Natural killer cell (primary cell): Measurements from ENCODE around the gene PRR5L. TPM values are rescaled to one million over a fixed set of nuclear protein-coding genes. Genes with fewer than 3 reads are reported as not detected.
A peak's percentile ranks its signal among the peaks of the same experiment; 100 is the strongest.

Experiments
- ATAC-seq, 3 donors: fragments of 150-1000 bp in 2 of 3; fragments of 200-7000 bp in 1 of 3; cut with Tn5 transposase; 1 replicate in 1 of 3; 2 replicates in 2 of 3; pipeline ENCODE4 v1.10.0; 2021; ENCODE audit warnings: mild to moderate bottlenecking in 2 of 3, moderate library complexity in 2 of 3
- DNase-seq, 2 donors: peaks; one replicate each; pipeline versions ENCODE4 v3.0.0 to v3.0.0-alpha.2; 2013 to 2021; ENCODE audit warnings: mixed read lengths in 1 of 2
- H3K27ac ChIP-seq: one replicate; pipeline ENCODE4 v1.5.1; 2013; ENCODE audit warnings: mild to moderate bottlenecking, low read length
- H3K27me3 ChIP-seq: one replicate; pipeline ENCODE4 v1.6.1; 2013; ENCODE audit warnings: low read length; ENCODE audit not compliant: control insufficient read depth, insufficient read depth
- H3K36me3 ChIP-seq: one replicate; pipeline ENCODE4 v1.6.1; 2013; ENCODE audit warnings: low read length; ENCODE audit not compliant: control insufficient read depth, insufficient read depth
- H3K4me1 ChIP-seq: one replicate; pipeline ENCODE4 v1.6.1; 2013; ENCODE audit warnings: low read length; ENCODE audit not compliant: control insufficient read depth, insufficient read depth
- H3K4me3 ChIP-seq: one replicate; pipeline ENCODE4 v1.5.1; 2013; ENCODE audit warnings: low read length
- H3K9me3 ChIP-seq: one replicate; pipeline ENCODE4 v1.6.1; 2013; ENCODE audit warnings: low read length; ENCODE audit not compliant: control insufficient read depth, insufficient read depth
- H3K27ac Mint-ChIP-seq, 2 donors: one replicate each; pipeline ENCODE4 v1.8.0; 2022; ENCODE audit warnings: mild to moderate bottlenecking in 2 of 2, mixed read lengths in 2 of 2, moderate library complexity in 1 of 2
- H3K27me3 Mint-ChIP-seq, 2 donors: one replicate each; pipeline ENCODE4 v1.8.0; 2022; ENCODE audit warnings: low read depth in 2 of 2, mixed read lengths in 2 of 2
- H3K36me3 Mint-ChIP-seq: one replicate; pipeline ENCODE4 v1.8.0; 2022; ENCODE audit warnings: mixed read lengths
- H3K4me1 Mint-ChIP-seq, 2 donors: one replicate each; pipeline ENCODE4 v1.8.0; 2022; ENCODE audit warnings: mixed read lengths in 2 of 2
- H3K4me3 Mint-ChIP-seq: one replicate; pipeline ENCODE4 v1.8.0; 2022; ENCODE audit warnings: mild to moderate bottlenecking, moderate library complexity, mixed read lengths
- H3K9me3 Mint-ChIP-seq, 2 donors: one replicate each; pipeline ENCODE4 v1.8.0; 2022; ENCODE audit warnings: mixed read lengths in 2 of 2
- WGBS: methylation state at CpG from one replicate; pipeline ENCODE4 v1.1.7; 2013; ENCODE audit warnings: missing lambda C conversion rate; ENCODE audit not compliant: insufficient coverage; 5-methylcytosine and 5-hydroxymethylcytosine counted together
- intact Hi-C: fragments of 100-400 bp; cut with micrococcal nuclease; formaldehyde crosslinking; loops from one replicate; pipeline ENCODE4 v1.14.2; 2022
- total RNA-seq, 4 donors: library from RNA; stranded (reverse); fragments of 120-200 nt in 1 of 4; gene quantifications; one replicate each; pipeline versions ENCODE4 v1.2.3 to v1.2.4, GENCODE V29; 2013 to 2022
- TF ChIP-seq, protein P1 (sequence below): fragments of 200-600 bp; IDR thresholded peaks from one replicate; pipeline ENCODE4 v1.8.0; 2022; ENCODE audit warnings: antibody characterized with exemption

PRR5L gene
- total RNA-seq, 3 donors from 2014 or later (not counting 1 experiment from before 2014, with no cell fraction given), result 128 to 367 (median 303) TPM

DNA sequence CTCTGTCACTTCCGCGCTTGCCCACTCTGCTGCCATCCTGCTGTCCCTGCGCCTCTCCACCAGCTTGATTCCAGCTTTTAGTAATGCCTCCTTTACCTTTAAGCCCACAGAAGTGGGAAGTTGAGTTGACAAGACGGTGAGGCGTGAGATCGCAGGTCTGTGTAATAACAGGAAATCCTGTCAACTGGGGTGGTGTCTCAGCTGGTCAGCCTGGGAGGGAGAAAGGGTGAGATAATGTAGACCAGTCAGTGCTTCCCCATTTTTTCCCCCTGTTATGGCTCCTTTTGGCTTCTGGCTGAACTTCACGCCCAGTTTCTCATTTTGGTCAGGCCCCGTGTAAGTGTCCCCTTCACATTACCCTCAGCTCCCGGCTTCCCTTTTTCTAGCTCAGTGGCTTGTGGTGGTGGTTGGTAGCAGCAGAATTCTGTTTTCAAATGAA, 115.1 kb downstream of the PRR5L start:
- H3K36me3 ChIP-seq, result peaks cover 33% of the 10 kb centered on the region
- intact Hi-C loops, result loop anchor here (1.0 to 5.0 kb wide), 3 partner anchors 16 to 41 kb away; no protein-coding TSS in a partner anchor
- ATAC-seq, result peak; percentile 71 to 91 (median 78)

DNA sequence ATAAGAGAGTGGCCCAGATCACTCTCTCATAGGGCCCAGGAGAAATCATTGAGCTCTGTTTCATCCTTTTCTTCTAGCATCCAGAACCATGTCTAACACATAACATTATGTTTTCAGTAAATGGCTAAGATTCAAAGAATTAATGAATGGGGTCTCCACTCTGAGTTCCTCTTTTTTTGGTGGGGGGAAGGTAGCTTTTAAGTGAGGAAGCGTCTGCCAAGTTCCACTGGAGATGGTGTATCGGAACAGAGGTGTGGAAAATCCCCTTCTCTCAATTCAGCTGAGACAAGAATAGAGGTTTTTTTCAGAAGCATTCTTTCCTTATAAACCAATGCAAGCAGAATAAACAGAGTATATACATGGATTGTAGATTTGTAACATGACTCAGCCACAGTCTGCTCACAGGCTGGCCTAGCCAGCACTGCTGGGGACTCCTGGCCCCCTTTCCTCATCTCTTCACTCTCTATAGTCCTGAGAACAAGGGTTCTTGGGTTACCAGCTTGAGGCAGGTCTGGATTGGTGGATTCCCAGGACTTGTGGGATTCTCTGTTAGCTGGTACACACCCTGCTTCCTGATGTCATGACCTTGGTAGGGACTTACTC, 116.8 kb downstream of the PRR5L start:
- peaks cover 34% of the 10 kb centered on the region for H3K36me3 ChIP-seq
- no peak for ATAC-seq
- H3K4me1 Mint-ChIP-seq, result peaks cover 81 to 83% of the 10 kb centered on the region in 2 donors
- TF ChIP-seq, protein P1, sequence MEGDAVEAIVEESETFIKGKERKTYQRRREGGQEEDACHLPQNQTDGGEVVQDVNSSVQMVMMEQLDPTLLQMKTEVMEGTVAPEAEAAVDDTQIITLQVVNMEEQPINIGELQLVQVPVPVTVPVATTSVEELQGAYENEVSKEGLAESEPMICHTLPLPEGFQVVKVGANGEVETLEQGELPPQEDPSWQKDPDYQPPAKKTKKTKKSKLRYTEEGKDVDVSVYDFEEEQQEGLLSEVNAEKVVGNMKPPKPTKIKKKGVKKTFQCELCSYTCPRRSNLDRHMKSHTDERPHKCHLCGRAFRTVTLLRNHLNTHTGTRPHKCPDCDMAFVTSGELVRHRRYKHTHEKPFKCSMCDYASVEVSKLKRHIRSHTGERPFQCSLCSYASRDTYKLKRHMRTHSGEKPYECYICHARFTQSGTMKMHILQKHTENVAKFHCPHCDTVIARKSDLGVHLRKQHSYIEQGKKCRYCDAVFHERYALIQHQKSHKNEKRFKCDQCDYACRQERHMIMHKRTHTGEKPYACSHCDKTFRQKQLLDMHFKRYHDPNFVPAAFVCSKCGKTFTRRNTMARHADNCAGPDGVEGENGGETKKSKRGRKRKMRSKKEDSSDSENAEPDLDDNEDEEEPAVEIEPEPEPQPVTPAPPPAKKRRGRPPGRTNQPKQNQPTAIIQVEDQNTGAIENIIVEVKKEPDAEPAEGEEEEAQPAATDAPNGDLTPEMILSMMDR, result no peak
- no peaks in the 10 kb centered on the region for H3K9me3 ChIP-seq
- peak overlapping the region; percentile 94 for H3K4me3 Mint-ChIP-seq
- peak overlapping the region; percentile 97 to 99 for H3K27ac Mint-ChIP-seq
- WGBS, result no CpG with 5 or more reads among the region's 2 CpGs
- H3K36me3 Mint-ChIP-seq, result peaks cover 14% of the 10 kb centered on the region
- H3K27me3 Mint-ChIP-seq, result no peaks in the 10 kb centered on the region
- no peak for DNase-seq
- H3K27me3 ChIP-seq, result no peaks in the 10 kb centered on the region
- peaks cover 77% of the 10 kb centered on the region for H3K4me1 ChIP-seq
- H3K4me3 ChIP-seq, result no peak overlapping the region
- H3K27ac ChIP-seq, result peak overlapping the region; percentile 80
- intact Hi-C loops, result loop anchor here (5.0 kb wide), 1 partner anchor 39 kb away; no protein-coding TSS in a partner anchor
- H3K9me3 Mint-ChIP-seq, result no peaks in the 10 kb centered on the region

More for the DNA sequence above, 115.1 kb downstream of the PRR5L start:
- H3K27me3 Mint-ChIP-seq, result no peaks in the 10 kb centered on the region
- Histone ChIP-seq H3K4me1 (peaks cover 69% of the 10 kb centered on the region), H3K27me3 (no peaks in the 10 kb centered on the region), H3K9me3 (no peaks in the 10 kb centered on the region), H3K4me3 (no peak overlapping the region), H3K27ac (peak overlapping the region; percentile 80)
- TF ChIP-seq, protein P1, result no peak
- 14% methylated on average over 8 of the region's 9 CpGs for WGBS
- peaks cover 6% of the 10 kb centered on the region for H3K36me3 Mint-ChIP-seq
- peak overlapping the region; percentile 94 for H3K4me3 Mint-ChIP-seq
- DNase-seq, result peak; percentile 40 to 61
- peak overlapping the region; percentile 97 to 99 for H3K27ac Mint-ChIP-seq
- peaks cover 79 to 83% of the 10 kb centered on the region in 2 donors for H3K4me1 Mint-ChIP-seq
- no peaks in the 10 kb centered on the region for H3K9me3 Mint-ChIP-seq

DNA sequence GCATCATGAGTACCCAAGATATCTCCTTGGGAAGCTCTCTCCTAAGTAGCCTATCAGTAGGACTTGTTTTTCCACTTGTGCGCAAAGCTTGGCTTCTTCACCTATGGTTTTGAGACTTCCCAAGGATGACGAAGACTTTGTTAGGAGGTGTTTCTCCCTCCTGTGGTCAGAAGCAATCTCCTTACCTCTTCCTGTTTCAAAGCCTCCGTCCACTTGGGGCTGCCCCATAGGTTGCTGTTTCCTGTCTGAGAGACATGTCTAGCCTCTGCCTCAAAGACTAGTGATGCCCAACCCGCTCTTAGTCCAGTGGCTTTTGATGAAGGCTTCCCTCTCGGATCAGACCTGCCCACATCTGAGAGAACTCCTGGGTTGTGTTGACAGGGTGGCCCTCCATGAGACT, 121.1 kb downstream of the PRR5L start:
- Histone ChIP-seq H3K36me3 (peaks cover 39% of the 10 kb centered on the region), H3K27me3 (no peaks in the 10 kb centered on the region), H3K9me3 (no peaks in the 10 kb centered on the region), H3K4me1 (peaks cover 69% of the 10 kb centered on the region), H3K27ac (peak overlapping the region; percentile 59), H3K4me3 (no peak overlapping the region)
- TF ChIP-seq, protein P1, result no peak
- WGBS, result 28% methylated on average over 5 of the region's 5 CpGs
- peak; percentile 14 to 72 (median 70) for ATAC-seq
- Mint-ChIP-seq H3K4me3 (peak overlapping the region; percentile 90), H3K4me1 (peaks cover 79 to 81% of the 10 kb centered on the region in 2 donors), H3K9me3 (no peaks in the 10 kb centered on the region), H3K27me3 (no peaks in the 10 kb centered on the region), H3K27ac (peak overlapping the region; percentile 88 to 97), H3K36me3 (peaks cover 23% of the 10 kb centered on the region)
- intact Hi-C loops, result no loop called here
- DNase-seq, result peak in 1 of 2 donors; percentile 32
